Activated CD8-positive, alpha-beta memory T cell treated with anti-CD3 and anti-CD28 coated beads for 48 hours (primary cell): ENCODE measurements around the gene STAB2.

Experiments
- DNase-seq, 3 experiments: peaks; one replicate each; pipeline ENCODE4 v3.0.0-alpha.2; 2020; ENCODE audit warnings: low read depth in 2 of 3, low spot score in 2 of 3

The STAB2 gene

GRCh38 chr12:103586791-103587370, at the start of gene STAB2:
TSS of gene STAB2 (plus strand) at chr12:103587273. CDS start at chr12:103587477, 204 bp downstream.
- no peak for DNase-seq

DNA sequence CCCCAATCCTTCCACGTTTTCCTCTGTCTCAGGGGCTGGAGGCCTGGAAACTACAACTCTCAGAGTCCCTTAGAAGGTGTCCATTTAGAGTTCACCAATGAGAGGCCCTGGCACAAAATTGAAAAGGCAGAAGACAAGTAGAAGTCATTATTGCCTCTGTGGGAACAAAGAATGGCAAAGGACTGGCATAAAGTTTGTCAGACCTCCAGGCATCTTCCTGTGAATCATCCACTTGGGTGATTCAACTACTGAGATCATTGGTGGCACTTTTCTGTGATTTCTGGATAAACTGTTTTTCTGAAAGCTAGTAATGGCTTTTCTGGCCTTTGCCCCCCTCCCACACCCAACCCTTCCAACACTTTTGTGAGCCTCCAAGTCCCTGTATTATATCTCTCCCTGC, 48.7 kb upstream of the STAB2 start:
- no peak for DNase-seq

- DNase-seq, result no peak
These were observed 46.8 kb upstream of the STAB2 start for GRCh38 chr12:103540319-103540718.

GRCh38 chr12:103542078-103542477, 45.0 kb upstream of the STAB2 start:
- DNase-seq, result no peak

- no peak for DNase-seq
These were observed 40.1 kb upstream of the STAB2 start for GRCh38 chr12:103546959-103547358.

DNA sequence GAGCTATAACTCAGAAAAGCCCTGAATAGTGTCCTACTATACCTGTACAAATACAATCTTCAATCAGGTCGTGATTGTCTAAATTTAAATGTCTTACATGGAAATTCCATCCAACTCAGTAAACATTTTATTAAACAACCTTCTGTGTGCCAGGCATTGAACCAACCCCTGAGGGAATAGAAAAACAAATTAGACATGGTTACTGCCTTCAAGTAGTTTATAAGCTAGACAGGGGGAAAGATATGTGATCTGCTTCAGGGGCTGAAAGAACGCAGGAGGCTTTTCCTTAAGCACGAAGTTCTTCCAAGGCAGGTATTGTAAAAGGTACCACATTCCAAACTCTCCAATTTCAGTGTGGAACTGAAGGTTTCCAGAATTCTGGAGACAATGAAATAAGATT, 39.7 kb upstream of the STAB2 start:
- no peak for DNase-seq

- DNase-seq, result no peak
These were observed 39.1 kb upstream of the STAB2 start for GRCh38 chr12:103547929-103548328.

DNA sequence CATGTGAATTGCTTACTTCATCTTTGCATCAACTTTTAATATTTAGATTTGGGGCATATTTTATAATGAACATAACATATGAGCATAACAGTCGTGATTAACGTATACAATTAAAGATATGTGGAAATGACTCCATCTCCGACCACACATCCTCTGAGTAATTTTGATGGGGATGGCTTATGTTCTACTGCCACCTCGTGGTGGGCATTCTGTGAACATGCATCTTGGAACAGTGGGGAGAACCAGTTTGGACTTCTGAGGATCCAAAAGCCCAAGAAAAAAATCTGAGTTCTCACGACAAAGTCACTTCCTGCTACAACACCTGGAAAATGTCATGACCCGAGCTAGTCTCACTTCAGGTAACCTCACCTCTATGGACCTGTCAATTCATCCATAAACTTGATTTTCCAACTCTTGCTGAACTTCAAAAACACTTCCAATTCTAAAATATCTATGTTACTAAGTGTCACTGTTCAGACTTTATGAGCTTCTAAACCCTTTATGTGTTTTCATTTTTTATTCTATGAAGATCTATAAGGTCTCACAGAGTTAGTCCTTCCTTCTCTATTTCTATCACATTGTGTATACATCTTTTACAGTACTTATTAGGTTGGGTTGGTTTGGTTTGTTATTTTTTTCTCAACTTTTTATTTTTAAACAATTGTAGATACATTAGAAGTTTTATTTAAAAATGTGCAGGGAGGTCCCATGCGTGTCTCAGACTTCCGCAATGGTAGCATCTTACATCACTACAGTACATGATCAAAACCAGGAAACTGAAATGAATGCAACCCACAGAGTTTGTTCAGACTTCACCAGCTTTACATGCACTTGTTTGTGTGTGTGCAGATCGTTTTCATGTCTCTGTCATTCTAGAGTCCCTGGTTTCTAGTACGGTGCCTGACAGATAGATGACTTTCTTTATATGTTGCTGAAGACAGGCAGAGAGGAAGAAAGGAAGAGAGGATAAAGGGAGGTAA, 38.2 kb upstream of the STAB2 start:
- peak; percentile 20 to 41 (median 35) for DNase-seq

- DNase-seq, result no peak
These were observed 30.0 kb upstream of the STAB2 start for GRCh38 chr12:103556890-103557627.

DNA sequence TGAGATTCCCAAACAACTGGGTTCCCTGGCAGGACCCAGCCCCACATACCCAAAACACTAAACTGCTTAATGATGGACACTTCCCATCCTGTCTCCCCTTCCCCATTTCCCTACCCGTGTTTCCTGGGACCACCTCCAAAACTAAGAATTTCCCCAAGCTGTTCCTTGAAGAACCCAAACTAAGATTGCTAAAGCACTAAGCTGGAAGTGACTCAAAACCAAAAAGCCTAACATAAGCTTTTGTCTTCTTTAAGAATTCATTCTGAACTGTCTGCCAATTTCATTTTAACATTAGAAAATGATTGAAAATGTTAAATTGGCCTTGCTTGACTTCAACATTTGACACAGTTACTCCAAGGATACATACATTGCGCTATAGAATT, 29.5 kb upstream of the STAB2 start:
- no peak for DNase-seq

GRCh38 chr12:103558879-103559278, 28.2 kb upstream of the STAB2 start:
- DNase-seq, result no peak

- no peak for DNase-seq
These were observed 26.4 kb upstream of the STAB2 start for GRCh38 chr12:103560604-103561101.

DNA sequence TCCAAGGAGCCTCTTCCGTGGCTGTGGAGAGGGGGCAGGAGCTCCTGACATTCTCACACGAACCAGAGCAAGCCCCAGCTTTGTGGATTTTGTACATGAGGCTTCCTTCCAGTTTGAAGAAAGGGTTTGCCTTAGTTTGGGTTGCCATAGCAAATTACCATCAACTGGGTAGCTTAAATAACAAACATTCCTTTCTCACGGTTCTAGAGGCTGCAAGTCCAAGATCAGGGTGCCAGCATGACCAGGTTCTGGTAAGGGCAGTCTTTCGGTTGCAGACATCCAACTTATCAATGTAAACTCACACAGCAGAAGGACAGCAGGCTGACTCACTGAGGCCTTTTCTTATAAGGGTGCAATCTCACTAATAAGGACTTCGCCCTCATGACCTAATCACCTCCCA, 25.9 kb upstream of the STAB2 start:
- DNase-seq, result no peak

- no peak for DNase-seq
These were observed 20.7 kb upstream of the STAB2 start for GRCh38 chr12:103566398-103566797.

DNA sequence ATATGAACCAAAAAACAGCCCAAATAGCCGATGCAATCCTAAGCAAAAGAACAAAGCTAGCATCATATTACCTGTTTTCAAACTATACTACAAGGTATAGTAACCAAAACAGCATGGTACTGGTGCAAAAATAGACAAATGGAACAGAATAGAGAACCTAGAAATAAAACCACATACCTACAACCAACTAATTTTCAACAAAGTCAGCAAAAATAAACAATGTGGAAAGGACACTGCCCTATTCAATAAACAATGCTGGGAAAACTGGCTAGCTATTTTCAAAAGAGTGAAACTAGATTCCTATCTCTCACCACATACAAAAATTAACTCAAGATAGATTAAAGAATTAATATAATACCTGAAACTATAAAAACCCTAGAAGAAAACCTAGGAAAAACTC, 17.8 kb upstream of the STAB2 start:
- no peak for DNase-seq

DNA sequence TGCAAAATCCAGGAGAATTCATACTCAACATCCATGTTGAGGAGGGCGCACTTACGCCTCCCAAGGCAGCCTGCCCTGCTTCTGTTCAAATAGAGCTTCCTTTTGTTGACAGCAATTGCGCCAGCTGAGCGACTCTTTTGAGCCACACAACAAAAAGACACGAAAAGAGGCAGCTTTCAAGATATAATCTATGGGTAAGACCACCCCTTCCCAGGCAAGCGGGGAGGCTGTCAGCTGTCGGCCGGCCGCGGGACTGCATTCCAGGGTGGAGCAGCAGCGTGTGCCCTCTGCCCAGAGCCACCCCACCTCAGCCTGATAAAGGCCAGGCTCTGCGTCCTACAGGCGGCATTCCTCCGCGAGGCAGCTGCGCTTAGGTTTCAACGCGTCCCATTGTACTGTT, 15.8 kb upstream of the STAB2 start:
- no peak for DNase-seq

- DNase-seq, result no peak
These were observed 14.6 kb upstream of the STAB2 start for GRCh38 chr12:103572312-103573045.

DNA sequence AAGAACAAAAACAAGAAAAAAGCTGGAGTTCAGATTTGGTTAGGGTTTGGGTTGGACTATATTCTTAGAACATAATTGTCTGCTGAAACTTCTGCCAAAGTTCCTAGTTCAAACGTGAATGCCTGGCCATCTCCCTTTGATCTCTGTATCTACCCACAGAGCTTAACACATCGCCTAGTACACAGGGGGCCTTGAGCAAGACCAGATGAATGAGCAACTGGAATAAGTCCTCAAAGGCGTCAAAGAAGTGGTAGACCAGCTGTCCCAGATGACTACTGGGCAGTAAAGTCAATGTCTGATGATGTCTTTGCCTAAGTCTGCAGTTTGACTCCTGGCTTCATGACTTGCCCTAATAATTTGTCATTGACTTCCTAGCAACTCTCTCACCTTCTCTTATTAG, 13.9 kb upstream of the STAB2 start:
- DNase-seq, result no peak

- DNase-seq, result no peak
These were observed 8.1 kb upstream of the STAB2 start for GRCh38 chr12:103578926-103579325.

DNA sequence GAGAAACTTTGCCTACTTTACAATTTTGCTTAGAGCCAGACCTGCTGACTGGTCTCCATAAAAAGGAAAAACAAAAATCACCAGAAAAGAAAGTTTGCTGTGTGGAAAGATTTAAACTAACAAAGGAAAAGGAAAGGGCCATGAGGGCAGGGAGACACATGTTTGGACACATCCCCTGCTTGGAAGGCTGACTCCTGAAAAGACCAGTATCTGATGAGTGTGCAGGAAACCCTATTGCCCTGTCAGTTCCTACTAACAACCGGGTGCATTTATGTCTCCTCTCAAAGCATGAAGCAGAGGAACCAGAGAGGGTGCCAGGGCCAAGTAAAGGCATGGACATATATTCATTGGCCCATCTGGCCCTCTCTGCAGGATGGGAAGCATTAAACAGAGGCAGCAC, 7.0 kb upstream of the STAB2 start:
- DNase-seq, result no peak

GRCh38 chr12:103583008-103583407, 4.1 kb upstream of the STAB2 start:
- DNase-seq, result no peak
